B cell (primary cell): Measurements from ENCODE around the gene RHOBTB3. TPM values are rescaled to one million over a fixed set of nuclear protein-coding genes. Genes with fewer than 3 reads are reported as not detected.

Experiments
- ATAC-seq: fragments of 200-7000 bp; cut with Tn5 transposase; one replicate; pipeline ENCODE4 v1.10.0; 2021; ENCODE audit warnings: low read depth, mild to moderate bottlenecking, moderate number of reproducible peaks, moderate library complexity
- CTCF ChIA-PET: fragments of 350-600 bp; sonication (Branson Sonifier 250); formaldehyde crosslinking; loops from one replicate; lab custom pipeline; 2021; ENCODE audit warnings: antibody characterized with exemption, inconsistent platforms; lab: Charles Lee
- POLR2A ChIA-PET: fragments of 350-600 bp; sonication (Branson Sonifier 250); formaldehyde crosslinking; loops from one replicate; lab custom pipeline; 2021; ENCODE audit warnings: antibody characterized with exemption; lab: Charles Lee
- DNase-seq: peaks from one replicate; pipeline ENCODE4 v3.0.0; 2013
- H2AFZ ChIP-seq: 2 replicates; pipeline ENCODE4 v1.6.1; 2012; ENCODE audit warnings: mild to moderate bottlenecking, low read depth, low read length; ENCODE audit not compliant: insufficient read depth, poor library complexity, severe bottlenecking
- H3K27ac ChIP-seq, 2 donors: 1 replicate in 1 of 2; 2 replicates in 1 of 2; pipeline ENCODE4 v1.5.1; 2012 to 2013; ENCODE audit warnings: low read length in 2 of 2, mild to moderate bottlenecking in 2 of 2, moderate library complexity in 1 of 2
- H3K27me3 ChIP-seq, 4 experiments: fragments of 200-600 bp in 1 of 4; sonication (generic) in 1 of 4; replicated peaks in 1 of 4; 1 replicate in 2 of 4; 2 replicates in 2 of 4; pipeline versions ENCODE4 v1.6.1 to v1.7.0; 2013 to 2016; ENCODE audit warnings: low read length in 3 of 4, mild to moderate bottlenecking in 2 of 4, mixed read lengths in 1 of 4, moderate library complexity in 1 of 4; ENCODE audit not compliant: insufficient read depth in 4 of 4, control insufficient read depth in 3 of 4; ENCODE audit errors: control extremely low read depth in 1 of 4
- H3K36me3 ChIP-seq, 2 experiments: replicated peaks in 1 of 2; 1 replicate in 1 of 2; 2 replicates in 1 of 2; pipeline versions ENCODE4 v1.6.1 to v1.7.1; 2013; ENCODE audit warnings: low read length in 1 of 2; ENCODE audit not compliant: insufficient read depth in 2 of 2, control insufficient read depth in 1 of 2; ENCODE audit errors: control extremely low read depth in 1 of 2, extremely low read depth in 1 of 2
- H3K4me1 ChIP-seq, 2 donors: fragments of 200-600 bp in 1 of 2; sonication (generic) in 1 of 2; 1 replicate in 1 of 2; 2 replicates in 1 of 2; pipeline versions ENCODE4 v1.5.1 to v1.6.1; 2013 to 2017; ENCODE audit warnings: low read length in 2 of 2; ENCODE audit not compliant: control insufficient read depth in 2 of 2, insufficient read depth in 2 of 2
- H3K4me2 ChIP-seq: replicated peaks from 2 replicates; pipeline ENCODE3; 2012; ENCODE audit warnings: mild to moderate bottlenecking, low read depth, low read length; ENCODE audit not compliant: poor library complexity, severe bottlenecking
- H3K4me3 ChIP-seq, 5 experiments: fragments of 200-600 bp in 1 of 5; sonication (generic) in 1 of 5; 1 replicate in 3 of 5; 2 replicates in 2 of 5; pipeline versions ENCODE4 v1.5.1 to v1.7.0; 2011 to 2016; ENCODE audit warnings: low read length in 4 of 5, mild to moderate bottlenecking in 4 of 5, low read depth in 2 of 5, control low read depth in 1 of 5, moderate library complexity in 1 of 5; ENCODE audit not compliant: insufficient read depth in 1 of 5; ENCODE audit errors: control extremely low read depth in 1 of 5, extremely low read depth in 1 of 5
- H3K79me2 ChIP-seq: fragments of 200-600 bp; sonication (generic); one replicate; pipeline ENCODE4 v1.6.0; 2016; ENCODE audit warnings: low read length; ENCODE audit not compliant: control insufficient read depth, insufficient read depth
- H3K9ac ChIP-seq: fragments of 200-600 bp; sonication (generic); 2 replicates; pipeline ENCODE4 v1.6.1; 2017; ENCODE audit warnings: mild to moderate bottlenecking, low read length, moderate library complexity
- H3K9me3 ChIP-seq, 3 donors: one replicate each; pipeline versions ENCODE4 v1.6.1 to v1.7.1; 2013; ENCODE audit warnings: low read length in 2 of 3; ENCODE audit not compliant: control insufficient read depth in 2 of 3, insufficient read depth in 1 of 3; ENCODE audit errors: control extremely low read depth in 1 of 3
- H4K20me1 ChIP-seq: 2 replicates; pipeline ENCODE4 v1.6.0; 2012; ENCODE audit warnings: mild to moderate bottlenecking, low read length; ENCODE audit not compliant: insufficient read depth, control insufficient read depth, poor library complexity, severe bottlenecking
- H3K27ac Mint-ChIP-seq: one replicate; pipeline ENCODE4 v1.8.0; 2021; ENCODE audit warnings: mixed read lengths
- H3K27me3 Mint-ChIP-seq: one replicate; pipeline ENCODE4 v1.8.0; 2021; ENCODE audit warnings: mixed read lengths
- H3K4me1 Mint-ChIP-seq: one replicate; pipeline ENCODE4 v1.8.0; 2021; ENCODE audit warnings: mixed read lengths
- H3K4me3 Mint-ChIP-seq: one replicate; pipeline ENCODE4 v1.8.0; 2021; ENCODE audit warnings: mixed read lengths
- H3K9me3 Mint-ChIP-seq: one replicate; pipeline ENCODE4 v1.8.0; 2022; ENCODE audit warnings: mixed read lengths; ENCODE audit not compliant: insufficient read depth
- EZH2 ChIP-seq: IDR thresholded peaks from 2 replicates; pipeline ENCODE4 v1.6.1; 2012; ENCODE audit warnings: borderline replicate concordance, low read depth, mild to moderate bottlenecking, moderate library complexity, low read length; ENCODE audit not compliant: insufficient read depth, poor library complexity, severe bottlenecking
- WGBS: methylation state at CpG from one replicate; pipeline ENCODE4 v1.1.5; 2013; ENCODE audit warnings: missing lambda C conversion rate; ENCODE audit not compliant: insufficient coverage; 5-methylcytosine and 5-hydroxymethylcytosine counted together
- intact Hi-C: fragments of 100-400 bp; cut with micrococcal nuclease; formaldehyde crosslinking; loops from one replicate; pipeline ENCODE4 v1.10.0; 2022
- polyA plus RNA-seq: library from polyadenylated mRNA; depleted of rRNA; stranded (reverse); fragments of >200 nt; gene quantifications from 2 replicates; pipeline ENCODE4 v1.2.3, GENCODE V29; 2012
- total RNA-seq, 2 donors: library from RNA; stranded (reverse); fragments of 120-200 nt in 1 of 2; gene quantifications; 1 replicate in 1 of 2; 2 replicates in 1 of 2; pipeline versions ENCODE4 v1.2.3 to v1.2.4, GENCODE V29; 2013 to 2022
- TF ChIP-seq, protein P1 (sequence below): fragments of 200-600 bp; IDR thresholded peaks from one replicate; pipeline ENCODE4 v1.8.0; 2022; ENCODE audit warnings: antibody characterized with exemption, mild to moderate bottlenecking

RHOBTB3 gene
- total and polyA plus RNA-seq, 2 donors (not counting 1 experiment from before 2014, with no cell fraction given) = 1.7 to 5.0 TPM

DNA sequence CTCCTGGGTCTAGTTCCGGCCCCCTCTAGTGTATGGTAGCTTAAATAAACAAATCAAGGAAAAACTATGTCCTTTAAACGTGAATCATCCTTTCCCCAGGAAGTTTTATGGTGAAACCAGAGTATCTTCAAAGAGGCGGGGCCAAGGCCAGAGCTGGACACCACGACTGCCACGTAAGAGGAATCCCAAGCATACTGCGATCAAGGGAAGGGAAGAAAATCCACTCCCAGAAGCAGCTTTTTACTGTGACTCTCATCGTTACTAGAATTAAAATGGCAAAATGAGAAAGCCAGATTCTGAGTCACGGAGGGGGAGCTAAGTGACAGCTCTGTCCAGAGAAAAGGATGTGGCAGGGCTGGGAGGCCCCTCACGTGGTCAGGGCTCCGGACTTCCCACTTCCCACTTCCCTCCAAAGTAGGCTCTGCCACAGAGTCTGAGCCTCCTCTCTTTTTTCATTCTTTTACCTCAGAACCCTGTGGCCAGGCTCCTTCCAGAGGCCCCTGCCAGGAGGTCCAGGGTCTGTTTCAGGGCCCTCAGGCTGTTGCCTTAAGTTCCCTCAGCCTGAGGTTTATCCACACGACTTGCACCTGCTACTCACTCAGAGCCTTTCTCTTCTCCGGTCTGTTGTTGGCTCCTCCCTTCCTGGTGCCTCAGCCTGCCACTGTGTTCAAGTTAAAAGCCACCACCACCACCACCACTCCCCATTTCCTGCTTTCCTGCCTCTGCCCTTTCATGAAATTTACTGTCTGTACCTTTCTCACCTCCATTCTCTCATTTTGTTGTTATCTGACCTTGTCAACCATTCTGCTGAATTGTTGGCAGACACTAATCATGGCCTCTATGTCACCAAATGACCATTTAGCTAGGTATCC lies 92.8 kb downstream of the RHOBTB3 start:
- WGBS = 7% methylated on average over 9 of the region's 12 CpGs
- ATAC-seq (no peak), DNase-seq (peak; percentile 37)
- intact Hi-C loops = loop anchor here (2.0 to 5.0 kb wide), 3 partner anchors 19 to 269 kb away; partner anchors contain the start of genes ARSK, ELL2 and SKIC3
- TF ChIP-seq, protein P1, sequence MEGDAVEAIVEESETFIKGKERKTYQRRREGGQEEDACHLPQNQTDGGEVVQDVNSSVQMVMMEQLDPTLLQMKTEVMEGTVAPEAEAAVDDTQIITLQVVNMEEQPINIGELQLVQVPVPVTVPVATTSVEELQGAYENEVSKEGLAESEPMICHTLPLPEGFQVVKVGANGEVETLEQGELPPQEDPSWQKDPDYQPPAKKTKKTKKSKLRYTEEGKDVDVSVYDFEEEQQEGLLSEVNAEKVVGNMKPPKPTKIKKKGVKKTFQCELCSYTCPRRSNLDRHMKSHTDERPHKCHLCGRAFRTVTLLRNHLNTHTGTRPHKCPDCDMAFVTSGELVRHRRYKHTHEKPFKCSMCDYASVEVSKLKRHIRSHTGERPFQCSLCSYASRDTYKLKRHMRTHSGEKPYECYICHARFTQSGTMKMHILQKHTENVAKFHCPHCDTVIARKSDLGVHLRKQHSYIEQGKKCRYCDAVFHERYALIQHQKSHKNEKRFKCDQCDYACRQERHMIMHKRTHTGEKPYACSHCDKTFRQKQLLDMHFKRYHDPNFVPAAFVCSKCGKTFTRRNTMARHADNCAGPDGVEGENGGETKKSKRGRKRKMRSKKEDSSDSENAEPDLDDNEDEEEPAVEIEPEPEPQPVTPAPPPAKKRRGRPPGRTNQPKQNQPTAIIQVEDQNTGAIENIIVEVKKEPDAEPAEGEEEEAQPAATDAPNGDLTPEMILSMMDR = no peak
- TF ChIP-seq EZH2 = no peak
- H3K4me2 ChIP-seq = peak overlapping the region; percentile 80
- Mint-ChIP-seq H3K4me3 (peak overlapping the region; percentile 99), H3K27me3 (no peaks in the 10 kb centered on the region), H3K27ac (peak overlapping the region; percentile 99), H3K9me3 (no peaks in the 10 kb centered on the region), H3K4me1 (peaks cover 57% of the 10 kb centered on the region)
- ChIA-PET CTCF (interaction anchor here (1.5 to 11.9 kb wide), 4 partner anchors 15 to 177 kb away, joined by 4 to 181 read pairs (median 66); partner anchors contain the start of gene RFESD), POLR2A (interaction anchor here (0.6 to 3.9 kb wide), 4 partner anchors 8 to 18 kb away, joined by 3 to 36 read pairs (median 10); no protein-coding TSS in a partner anchor)
- no peaks in the 10 kb centered on the region for H3K9me3 ChIP-seq
- peak overlapping the region; percentile 67 to 90 for H3K27ac ChIP-seq
- peaks cover 29% of the 10 kb centered on the region for H3K79me2 ChIP-seq
- peak overlapping the region; percentile 95 for H3K9ac ChIP-seq
- peak overlapping the region in 4 of 5 experiments; percentile 19 to 100 (median 59) for H3K4me3 ChIP-seq
- no peaks in the 10 kb centered on the region for H3K27me3 ChIP-seq
- H2AFZ ChIP-seq = peak overlapping the region; percentile 75
- peaks cover 39 to 46% of the 10 kb centered on the region in 2 donors for H3K4me1 ChIP-seq
- no peaks in the 10 kb centered on the region for H4K20me1 ChIP-seq
- H3K36me3 ChIP-seq = no peaks in the 10 kb centered on the region
